ENCODE measurements around the gene TNS1.

TNS1 gene

GRCh38 chr2:217953011-217953481 lies 49.7 kb downstream of the TNS1 start:
- Histone ChIP-seq H3K4me1 (ENCODE audit: low read depth, poor library complexity, severe bottlenecking) (no peaks in the 10 kb centered on the region), H3K4me2 (no peak overlapping the region), H4K20me1 (ENCODE audit: insufficient read depth) (no peaks in the 10 kb centered on the region), H3K9ac (no peak overlapping the region), H3K79me2 (ENCODE audit: insufficient read depth, low read depth) (no peaks in the 10 kb centered on the region), H3K4me3 (IDR thresholded peaks at IDR 0.05; ENCODE audit: insufficient read depth, low read depth, low read length) (no peak overlapping the region), H3K36me3 (ENCODE audit: insufficient read depth) (no peaks in the 10 kb centered on the region), H2AFZ (ENCODE audit: low read depth) (no peak overlapping the region), H3K27ac (no peak overlapping the region), H3K27me3 (ENCODE audit: insufficient read depth, low read depth) (no peaks in the 10 kb centered on the region; the same call in 1 of the 2 replicates)
- TF ChIP-seq CTCF (conservative IDR thresholded peaks at IDR 0.05; ENCODE audit: low read depth, low read length) = no peak

- no peaks in the 10 kb centered on the region for H3K79me2 ChIP-seq (ENCODE audit: insufficient read depth, low read depth)
- H3K27me3 ChIP-seq (ENCODE audit: insufficient read depth, low read depth) = peaks cover 4% of the 10 kb centered on the region; the same call in 1 of the 2 replicates
- H3K4me1 ChIP-seq (ENCODE audit: low read depth, poor library complexity, severe bottlenecking) = no peaks in the 10 kb centered on the region
- no peak overlapping the region for H3K27ac ChIP-seq
- H3K36me3 ChIP-seq (ENCODE audit: insufficient read depth) = no peaks in the 10 kb centered on the region
- no peak overlapping the region for H3K4me2 ChIP-seq
- H3K9ac ChIP-seq = no peak overlapping the region
- H3K4me3 ChIP-seq (IDR thresholded peaks at IDR 0.05; ENCODE audit: insufficient read depth, low read depth, low read length) = no peak overlapping the region
- H2AFZ ChIP-seq (ENCODE audit: low read depth) = no peak overlapping the region
- no peak for TF ChIP-seq CTCF (conservative IDR thresholded peaks at IDR 0.05; ENCODE audit: low read depth, low read length)
- H4K20me1 ChIP-seq (ENCODE audit: insufficient read depth) = no peaks in the 10 kb centered on the region
Observed at GRCh38 chr2:217952409-217952808, 50.4 kb downstream of the TNS1 start.

GRCh38 chr2:217951521-217952247 lies 51.1 kb downstream of the TNS1 start:
- Histone ChIP-seq H2AFZ (ENCODE audit: low read depth) (no peak overlapping the region), H3K4me1 (ENCODE audit: low read depth, poor library complexity, severe bottlenecking) (no peaks in the 10 kb centered on the region), H3K9ac (no peak overlapping the region), H3K36me3 (ENCODE audit: insufficient read depth) (no peaks in the 10 kb centered on the region), H4K20me1 (ENCODE audit: insufficient read depth) (no peaks in the 10 kb centered on the region), H3K27ac (no peak overlapping the region), H3K27me3 (ENCODE audit: insufficient read depth, low read depth) (peaks cover 5% of the 10 kb centered on the region; the same call in 1 of the 2 replicates), H3K79me2 (ENCODE audit: insufficient read depth, low read depth) (no peaks in the 10 kb centered on the region), H3K4me3 (IDR thresholded peaks at IDR 0.05; ENCODE audit: insufficient read depth, low read depth, low read length) (no peak overlapping the region), H3K4me2 (no peak overlapping the region)
- TF ChIP-seq CTCF (conservative IDR thresholded peaks at IDR 0.05; ENCODE audit: low read depth, low read length) = no peak

GRCh38 chr2:217951091-217951490 lies 51.7 kb downstream of the TNS1 start:
- H3K4me2 ChIP-seq = no peak overlapping the region
- H3K36me3 ChIP-seq (ENCODE audit: insufficient read depth) = no peaks in the 10 kb centered on the region
- H3K4me1 ChIP-seq (ENCODE audit: low read depth, poor library complexity, severe bottlenecking) = no peaks in the 10 kb centered on the region
- no peak overlapping the region for H3K27ac ChIP-seq
- H3K9ac ChIP-seq = no peak overlapping the region
- no peak overlapping the region for H2AFZ ChIP-seq (ENCODE audit: low read depth)
- H3K4me3 ChIP-seq (IDR thresholded peaks at IDR 0.05; ENCODE audit: insufficient read depth, low read depth, low read length) = no peak overlapping the region
- no peaks in the 10 kb centered on the region for H4K20me1 ChIP-seq (ENCODE audit: insufficient read depth)
- H3K79me2 ChIP-seq (ENCODE audit: insufficient read depth, low read depth) = no peaks in the 10 kb centered on the region
- peaks cover 5% of the 10 kb centered on the region; the same call in 1 of the 2 replicates for H3K27me3 ChIP-seq (ENCODE audit: insufficient read depth, low read depth)
- no peak for TF ChIP-seq CTCF (conservative IDR thresholded peaks at IDR 0.05; ENCODE audit: low read depth, low read length)

All from KMS-11 (cell line).